ENCODE measurements around the gene ORC5.

DNA sequence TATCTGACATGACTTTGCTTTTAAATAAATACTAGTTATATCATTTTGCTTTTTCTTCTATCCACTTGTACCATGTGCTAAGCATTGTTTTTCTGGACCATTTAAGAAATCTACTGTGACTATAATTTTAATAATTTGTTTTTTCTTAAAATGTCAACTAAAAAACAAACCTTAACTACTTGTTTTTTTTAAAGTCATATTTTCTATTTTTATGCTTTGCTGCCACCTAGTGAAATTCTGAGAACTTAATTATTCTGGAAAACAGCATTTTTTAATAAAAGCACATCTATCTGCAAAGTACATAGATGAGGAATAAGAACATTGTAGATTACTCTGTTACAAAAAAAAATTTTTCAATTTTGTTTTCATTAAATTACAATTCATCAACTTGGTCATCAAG, 47.4 kb downstream of the ORC5 start:
- TF ChIP-seq EZH2 (IDR thresholded peaks at IDR 0.05; ENCODE audit: borderline replicate concordance, low read length), result no peak
- TF ChIP-seq, protein P1, sequence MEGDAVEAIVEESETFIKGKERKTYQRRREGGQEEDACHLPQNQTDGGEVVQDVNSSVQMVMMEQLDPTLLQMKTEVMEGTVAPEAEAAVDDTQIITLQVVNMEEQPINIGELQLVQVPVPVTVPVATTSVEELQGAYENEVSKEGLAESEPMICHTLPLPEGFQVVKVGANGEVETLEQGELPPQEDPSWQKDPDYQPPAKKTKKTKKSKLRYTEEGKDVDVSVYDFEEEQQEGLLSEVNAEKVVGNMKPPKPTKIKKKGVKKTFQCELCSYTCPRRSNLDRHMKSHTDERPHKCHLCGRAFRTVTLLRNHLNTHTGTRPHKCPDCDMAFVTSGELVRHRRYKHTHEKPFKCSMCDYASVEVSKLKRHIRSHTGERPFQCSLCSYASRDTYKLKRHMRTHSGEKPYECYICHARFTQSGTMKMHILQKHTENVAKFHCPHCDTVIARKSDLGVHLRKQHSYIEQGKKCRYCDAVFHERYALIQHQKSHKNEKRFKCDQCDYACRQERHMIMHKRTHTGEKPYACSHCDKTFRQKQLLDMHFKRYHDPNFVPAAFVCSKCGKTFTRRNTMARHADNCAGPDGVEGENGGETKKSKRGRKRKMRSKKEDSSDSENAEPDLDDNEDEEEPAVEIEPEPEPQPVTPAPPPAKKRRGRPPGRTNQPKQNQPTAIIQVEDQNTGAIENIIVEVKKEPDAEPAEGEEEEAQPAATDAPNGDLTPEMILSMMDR (IDR thresholded peaks at IDR 0.05; ENCODE audit: low read length), result peak; percentile 41; the same call in 1 of the 2 replicates

All from OCI-LY1 (cell line).